LNCaP clone FGC (cell line): ENCODE measurements around the gene GMPR.
A peak's percentile ranks its signal among the peaks of the same experiment; 100 is the strongest.

Source experiments
- DNase-seq: peaks from one replicate; pipeline ENCODE4 v3.0.0-alpha.2; 2011; ENCODE audit warnings: low read depth
- H3K4me3 ChIP-seq: 2 replicates; pipeline ENCODE4 v1.5.1; 2011; ENCODE audit warnings: mild to moderate bottlenecking, low read depth, low read length, control low read depth
- TF ChIP-seq, protein P1 (sequence below): IDR thresholded peaks from 2 replicates; pipeline ENCODE4 v1.5.1; 2012; ENCODE audit warnings: mild to moderate bottlenecking; ENCODE audit not compliant: control insufficient read depth, insufficient read depth; ENCODE audit errors: extremely low read depth

Gene GMPR

DNA sequence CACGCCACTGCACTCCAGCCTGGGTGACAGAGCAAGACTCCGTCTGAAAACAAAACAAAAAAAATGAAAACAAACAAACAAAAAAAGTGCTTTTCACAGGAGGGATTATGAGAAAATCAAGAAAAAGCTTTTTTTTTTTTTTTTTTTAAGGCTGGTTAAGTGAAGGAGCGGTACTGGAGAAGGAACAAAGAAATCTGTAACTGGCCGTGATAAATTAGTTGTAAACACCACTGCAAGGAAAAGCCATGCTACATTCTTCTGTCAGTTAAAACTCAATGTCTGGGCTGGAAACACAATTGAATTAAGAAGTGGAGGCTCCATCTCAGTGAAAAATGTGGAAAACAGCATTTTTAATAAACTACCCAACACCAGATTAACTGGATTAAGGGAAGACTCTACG is 6.3 kb upstream of the GMPR start:
- no peak for DNase-seq
- no peak overlapping the region for H3K4me3 ChIP-seq
- TF ChIP-seq, protein P1, sequence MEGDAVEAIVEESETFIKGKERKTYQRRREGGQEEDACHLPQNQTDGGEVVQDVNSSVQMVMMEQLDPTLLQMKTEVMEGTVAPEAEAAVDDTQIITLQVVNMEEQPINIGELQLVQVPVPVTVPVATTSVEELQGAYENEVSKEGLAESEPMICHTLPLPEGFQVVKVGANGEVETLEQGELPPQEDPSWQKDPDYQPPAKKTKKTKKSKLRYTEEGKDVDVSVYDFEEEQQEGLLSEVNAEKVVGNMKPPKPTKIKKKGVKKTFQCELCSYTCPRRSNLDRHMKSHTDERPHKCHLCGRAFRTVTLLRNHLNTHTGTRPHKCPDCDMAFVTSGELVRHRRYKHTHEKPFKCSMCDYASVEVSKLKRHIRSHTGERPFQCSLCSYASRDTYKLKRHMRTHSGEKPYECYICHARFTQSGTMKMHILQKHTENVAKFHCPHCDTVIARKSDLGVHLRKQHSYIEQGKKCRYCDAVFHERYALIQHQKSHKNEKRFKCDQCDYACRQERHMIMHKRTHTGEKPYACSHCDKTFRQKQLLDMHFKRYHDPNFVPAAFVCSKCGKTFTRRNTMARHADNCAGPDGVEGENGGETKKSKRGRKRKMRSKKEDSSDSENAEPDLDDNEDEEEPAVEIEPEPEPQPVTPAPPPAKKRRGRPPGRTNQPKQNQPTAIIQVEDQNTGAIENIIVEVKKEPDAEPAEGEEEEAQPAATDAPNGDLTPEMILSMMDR, result no peak

DNA sequence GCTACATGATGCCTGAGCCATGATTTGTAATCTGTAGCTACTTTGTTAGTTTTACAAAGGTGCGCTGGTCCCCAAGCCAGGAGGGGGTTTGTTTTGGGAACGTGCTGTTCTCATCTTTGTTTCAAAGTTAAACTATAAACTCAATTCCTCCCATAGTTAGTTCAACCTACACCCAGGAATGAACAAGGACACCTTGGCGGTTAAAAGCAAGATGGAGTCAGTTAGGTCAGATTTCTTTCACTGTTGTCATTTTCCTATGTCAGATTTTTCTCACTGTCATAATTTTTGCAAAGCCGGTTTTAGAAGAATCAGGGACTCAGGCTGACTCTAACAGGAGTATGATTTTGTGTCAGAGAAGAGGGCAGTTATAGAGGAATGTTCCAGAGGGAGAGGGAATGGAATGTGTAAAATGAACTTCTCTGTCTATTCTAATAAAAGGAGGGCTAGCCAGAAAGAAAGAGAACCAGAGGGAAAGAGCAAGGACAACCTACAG is 2.3 kb upstream of the GMPR start:
- no peak for DNase-seq
- TF ChIP-seq, protein P1, result no peak
- H3K4me3 ChIP-seq, result no peak overlapping the region

DNA sequence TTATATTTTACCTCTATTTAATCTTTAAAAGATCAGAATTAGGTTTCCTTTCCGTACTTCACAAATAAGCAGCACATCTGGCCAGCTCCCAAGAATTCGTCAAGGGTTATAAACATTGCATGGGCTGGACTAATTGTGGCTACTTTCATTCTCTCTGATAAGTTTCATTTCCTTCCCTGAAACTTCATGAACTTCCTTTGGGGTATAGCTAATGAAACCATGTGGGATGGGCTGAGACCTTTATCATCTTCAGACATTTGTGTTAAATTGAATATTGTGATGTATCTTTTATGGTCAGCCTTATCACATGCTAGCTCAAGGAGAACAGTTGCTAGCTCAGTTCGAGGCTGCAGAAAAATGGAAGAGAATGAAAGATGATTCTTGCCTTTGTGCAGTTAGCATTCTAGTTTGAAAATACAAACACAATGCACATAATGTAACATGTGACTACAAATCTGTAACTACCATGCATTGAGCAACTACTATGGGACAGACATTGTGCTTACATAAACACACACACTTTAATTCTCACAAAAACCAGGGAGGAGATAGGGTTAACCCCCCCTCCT is 1.7 kb upstream of the GMPR start:
- H3K4me3 ChIP-seq, result no peak overlapping the region
- no peak for DNase-seq

DNA sequence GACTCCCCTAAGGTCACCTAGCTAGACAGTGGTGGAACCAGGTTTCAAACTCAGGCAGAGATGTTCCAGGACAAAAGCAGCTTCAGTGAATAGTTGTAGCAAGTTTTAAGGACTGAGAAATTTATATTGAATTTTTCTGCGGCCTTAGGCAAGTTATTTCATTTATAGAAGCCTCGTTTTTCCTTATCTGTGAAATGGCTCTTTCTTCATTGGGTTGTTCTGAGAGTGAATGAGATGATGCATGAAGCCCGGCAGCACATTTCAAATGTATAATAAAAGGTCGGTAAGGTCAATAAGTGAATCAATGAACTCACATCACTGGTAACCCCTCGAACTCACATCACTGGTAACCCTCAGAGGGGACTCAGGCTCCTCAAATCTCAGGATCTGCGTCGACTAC is 1.1 kb upstream of the GMPR start:
- TF ChIP-seq, protein P1, result no peak
- H3K4me3 ChIP-seq, result no peak overlapping the region
- no peak for DNase-seq

More for the DNA sequence above, 1.7 kb upstream of the GMPR start:
- TF ChIP-seq, protein P1, result no peak

DNA sequence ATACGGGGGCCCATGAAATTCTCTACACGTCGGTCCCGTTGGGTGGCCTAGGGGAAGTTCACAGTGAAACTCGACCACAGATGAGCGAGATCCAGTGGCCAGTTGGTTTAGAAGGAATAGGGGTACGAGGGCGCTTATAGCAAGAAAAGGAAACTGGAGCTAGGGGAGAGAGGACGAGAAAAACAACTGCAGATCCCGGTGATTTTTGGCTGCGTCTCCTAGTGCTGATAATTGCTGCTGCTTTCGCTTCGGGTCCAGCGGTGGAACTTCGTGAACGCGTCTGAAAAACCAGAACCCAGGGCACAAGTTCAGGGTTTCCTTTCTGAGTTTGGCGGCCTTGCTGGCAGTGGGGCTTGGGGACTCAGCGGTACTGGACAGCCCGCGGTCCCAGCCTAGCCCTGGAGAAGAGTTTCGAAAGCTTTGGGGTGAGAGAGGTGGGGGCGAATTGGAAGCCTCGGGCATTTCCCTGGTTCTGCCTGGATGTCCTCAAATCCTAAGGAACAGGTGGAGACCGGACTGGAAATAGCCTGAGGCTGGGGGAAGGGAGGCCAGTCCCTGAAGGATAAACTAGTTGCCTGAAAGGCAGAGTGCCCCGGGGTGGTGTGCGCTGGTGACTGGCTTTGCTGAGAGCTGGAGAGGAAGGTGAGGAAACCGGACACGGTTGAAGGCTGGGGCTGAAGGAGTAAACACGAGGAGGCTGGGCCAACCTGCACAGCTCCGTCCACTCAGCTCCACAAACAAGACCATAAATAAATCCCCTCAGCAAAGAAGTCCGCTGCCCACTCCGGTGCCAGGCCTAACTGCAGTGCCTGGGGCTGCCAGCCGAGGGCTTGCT is 793 bp downstream of the GMPR start:
- H3K4me3 ChIP-seq, result peak overlapping the region; percentile 39; the same call in 1 of the 2 replicates
- TF ChIP-seq, protein P1, result no peak
- no peak for DNase-seq

DNA sequence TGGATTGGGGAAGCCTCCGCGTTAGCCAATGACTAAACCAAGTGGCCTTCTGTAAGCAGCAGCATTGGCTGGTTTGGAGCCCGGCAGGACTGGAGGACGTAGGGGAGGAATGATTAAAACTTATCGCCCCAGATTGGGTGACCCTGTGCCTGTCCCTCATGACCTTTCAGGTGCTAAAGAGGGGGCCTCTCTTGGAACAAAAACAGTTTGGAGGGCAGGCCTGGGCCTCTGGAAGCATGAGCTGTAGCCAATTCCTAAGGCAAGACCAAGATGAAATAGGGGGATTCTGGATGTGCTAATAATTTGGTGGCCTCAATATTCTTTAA is 1.4 kb downstream of the GMPR start:
- no peak overlapping the region for H3K4me3 ChIP-seq
- TF ChIP-seq, protein P1, result no peak
- DNase-seq, result no peak
